OCI-LY3 (cell line): ENCODE data around the gene POLD4.

Experiments used
- EZH2phosphoT487 ChIP-seq: fragments of 200-600 bp; shearing (Covaris generic); IDR thresholded peaks from 2 replicates; pipeline ENCODE4 v1.6.1; 2018; ENCODE audit warnings: antibody characterized with exemption, mixed run types, low read depth
- TF ChIP-seq, protein P1 (sequence below): fragments of 200-600, 300-600 bp; sonication (generic); IDR thresholded peaks from 2 replicates; pipeline ENCODE4 v1.5.1; 2014; ENCODE audit warnings: antibody characterized with exemption, low read length, low read depth

DNA sequence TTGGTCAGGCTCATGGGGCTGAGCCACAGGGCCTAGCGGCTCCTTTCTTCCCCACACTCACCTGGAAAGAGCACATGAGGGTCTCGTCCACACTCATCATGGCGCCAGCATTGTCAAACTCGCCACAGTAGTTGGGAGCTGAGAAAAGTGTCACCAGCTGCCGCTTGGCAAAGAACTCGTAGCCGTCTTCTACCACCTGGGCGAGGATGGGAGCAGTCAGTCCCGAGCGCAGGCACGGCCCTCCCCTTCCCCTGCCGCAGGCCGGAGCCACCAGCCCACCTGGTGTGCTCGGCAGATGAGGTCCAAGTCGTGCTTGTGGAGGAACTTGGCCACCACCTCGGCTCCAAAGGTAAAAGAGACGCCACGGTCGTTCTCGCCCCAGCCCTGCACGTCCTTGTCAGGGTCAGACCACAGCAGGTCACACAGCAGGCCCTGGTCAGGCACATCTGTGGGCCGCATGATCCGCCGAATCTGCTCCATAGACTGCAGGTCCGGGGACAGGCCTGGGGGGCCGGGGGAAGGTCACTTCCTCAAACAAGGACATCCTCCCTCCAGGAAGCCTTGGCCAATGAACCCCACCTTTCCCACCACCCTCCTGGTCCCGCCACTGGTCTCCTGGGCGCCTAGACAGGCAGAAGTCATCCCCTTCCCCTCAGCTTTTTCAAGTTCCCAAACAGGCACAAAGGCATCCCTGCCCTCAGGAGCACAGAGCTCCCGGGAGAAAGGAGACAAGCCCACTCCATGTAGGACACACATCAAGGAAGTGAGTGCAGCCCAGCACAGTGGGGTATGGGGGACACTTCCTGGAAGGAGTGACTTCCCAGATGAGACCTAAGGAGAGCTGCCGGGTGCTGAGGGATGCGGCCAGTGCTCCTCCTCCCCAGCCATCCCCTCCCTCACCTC is 45.6 kb upstream of the POLD4 start:
- TF ChIP-seq, protein P1, sequence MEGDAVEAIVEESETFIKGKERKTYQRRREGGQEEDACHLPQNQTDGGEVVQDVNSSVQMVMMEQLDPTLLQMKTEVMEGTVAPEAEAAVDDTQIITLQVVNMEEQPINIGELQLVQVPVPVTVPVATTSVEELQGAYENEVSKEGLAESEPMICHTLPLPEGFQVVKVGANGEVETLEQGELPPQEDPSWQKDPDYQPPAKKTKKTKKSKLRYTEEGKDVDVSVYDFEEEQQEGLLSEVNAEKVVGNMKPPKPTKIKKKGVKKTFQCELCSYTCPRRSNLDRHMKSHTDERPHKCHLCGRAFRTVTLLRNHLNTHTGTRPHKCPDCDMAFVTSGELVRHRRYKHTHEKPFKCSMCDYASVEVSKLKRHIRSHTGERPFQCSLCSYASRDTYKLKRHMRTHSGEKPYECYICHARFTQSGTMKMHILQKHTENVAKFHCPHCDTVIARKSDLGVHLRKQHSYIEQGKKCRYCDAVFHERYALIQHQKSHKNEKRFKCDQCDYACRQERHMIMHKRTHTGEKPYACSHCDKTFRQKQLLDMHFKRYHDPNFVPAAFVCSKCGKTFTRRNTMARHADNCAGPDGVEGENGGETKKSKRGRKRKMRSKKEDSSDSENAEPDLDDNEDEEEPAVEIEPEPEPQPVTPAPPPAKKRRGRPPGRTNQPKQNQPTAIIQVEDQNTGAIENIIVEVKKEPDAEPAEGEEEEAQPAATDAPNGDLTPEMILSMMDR: no peak
- TF ChIP-seq EZH2phosphoT487: no peak
